ENCODE measurements around the gene SLC25A28. TPM values are rescaled to one million over a fixed set of nuclear protein-coding genes. Genes with fewer than 3 reads are reported as not detected.

Gene SLC25A28
- total and polyA plus RNA-seq, 2 donors (not counting 1 experiment from before 2014, with no cell fraction given), result 96.4 to 224 TPM

GRCh38 chr10:99633832-99634231 is 13.6 kb upstream of the SLC25A28 start:
- intact Hi-C loops (cut with micrococcal nuclease), result no loop called here
- TF ChIP-seq EZH2 (IDR thresholded peaks at IDR 0.05; ENCODE audit: borderline replicate concordance, insufficient read depth, low read depth, low read length, poor library complexity, severe bottlenecking) (no peak), CTCF (IDR thresholded peaks at IDR 0.05) (no peak)
- H3K27ac ChIP-seq (ENCODE audit: low read length in 2 of 2), result no peak overlapping the region
- no peaks in the 10 kb centered on the region for H3K9me3 ChIP-seq (ENCODE audit: control extremely low read depth in 1 of 3, control insufficient read depth in 2 of 3, insufficient read depth in 1 of 3, low read length in 2 of 3)
- H3K36me3 ChIP-seq (replicated peaks in 1 of 2; ENCODE audit: control extremely low read depth in 1 of 2, control insufficient read depth in 1 of 2, extremely low read depth in 1 of 2, insufficient read depth in 2 of 2, low read length in 1 of 2), result no peaks in the 10 kb centered on the region
- no peaks in the 10 kb centered on the region for H3K4me1 ChIP-seq (ENCODE audit: control insufficient read depth in 2 of 2, insufficient read depth in 2 of 2, low read length in 2 of 2)
- H3K4me2 ChIP-seq (replicated peaks; ENCODE audit: low read depth, low read length, poor library complexity, severe bottlenecking), result no peak overlapping the region
- H4K20me1 ChIP-seq (ENCODE audit: control insufficient read depth, insufficient read depth, low read length, poor library complexity, severe bottlenecking), result no peaks in the 10 kb centered on the region
- no peak overlapping the region for H3K4me3 Mint-ChIP-seq
- POLR2A ChIA-PET, result no interaction called here
- H3K79me2 ChIP-seq (ENCODE audit: control insufficient read depth, insufficient read depth, low read length), result no peaks in the 10 kb centered on the region
- no peak overlapping the region for H3K27ac Mint-ChIP-seq
- H3K4me3 ChIP-seq (ENCODE audit: control extremely low read depth in 1 of 5, extremely low read depth in 1 of 5, insufficient read depth in 1 of 5, low read depth in 2 of 5, low read length in 4 of 5), result no peak overlapping the region
- no peaks in the 10 kb centered on the region for H3K9me3 Mint-ChIP-seq (ENCODE audit: insufficient read depth)
- H3K27me3 ChIP-seq (replicated peaks in 1 of 4; ENCODE audit: control extremely low read depth in 1 of 4, control insufficient read depth in 3 of 4, insufficient read depth in 4 of 4, low read length in 3 of 4), result no peaks in the 10 kb centered on the region
- no peak overlapping the region for H2AFZ ChIP-seq (ENCODE audit: insufficient read depth, low read depth, low read length, poor library complexity, severe bottlenecking)
- H3K4me1 Mint-ChIP-seq, result no peaks in the 10 kb centered on the region
- no peak overlapping the region for H3K9ac ChIP-seq (ENCODE audit: low read length)
- peaks cover 48% of the 10 kb centered on the region for H3K27me3 Mint-ChIP-seq
- CTCF ChIA-PET, result interaction anchor here (0.6 kb wide), 2 partner anchors 18 to 34 kb away, joined by 3 read pairs; no protein-coding TSS in a partner anchor
- DNase-seq (no peak), ATAC-seq (ENCODE audit: low read depth) (no peak)

- Mint-ChIP-seq H3K27me3 (peaks cover 44% of the 10 kb centered on the region), H3K27ac (no peak overlapping the region), H3K4me3 (no peak overlapping the region), H3K9me3 (ENCODE audit: insufficient read depth) (no peaks in the 10 kb centered on the region), H3K4me1 (no peaks in the 10 kb centered on the region)
- no peak for ATAC-seq (ENCODE audit: low read depth)
- no peaks in the 10 kb centered on the region for H4K20me1 ChIP-seq (ENCODE audit: control insufficient read depth, insufficient read depth, low read length, poor library complexity, severe bottlenecking)
- H3K79me2 ChIP-seq (ENCODE audit: control insufficient read depth, insufficient read depth, low read length), result no peaks in the 10 kb centered on the region
- H3K27me3 ChIP-seq (replicated peaks in 1 of 4; ENCODE audit: control extremely low read depth in 1 of 4, control insufficient read depth in 3 of 4, insufficient read depth in 4 of 4, low read length in 3 of 4), result no peaks in the 10 kb centered on the region
- intact Hi-C loops (cut with micrococcal nuclease), result no loop called here
- no peak overlapping the region for H3K4me3 ChIP-seq (ENCODE audit: control extremely low read depth in 1 of 5, extremely low read depth in 1 of 5, insufficient read depth in 1 of 5, low read depth in 2 of 5, low read length in 4 of 5)
- TF ChIP-seq CTCF (IDR thresholded peaks at IDR 0.05), result no peak
- no peak overlapping the region for H3K4me2 ChIP-seq (replicated peaks; ENCODE audit: low read depth, low read length, poor library complexity, severe bottlenecking)
- H3K36me3 ChIP-seq (replicated peaks in 1 of 2; ENCODE audit: control extremely low read depth in 1 of 2, control insufficient read depth in 1 of 2, extremely low read depth in 1 of 2, insufficient read depth in 2 of 2, low read length in 1 of 2), result no peaks in the 10 kb centered on the region
- WGBS (ENCODE audit: insufficient coverage), result no CpG with 5 or more reads among the region's 3 CpGs
- DNase-seq, result no peak
- no peaks in the 10 kb centered on the region for H3K9me3 ChIP-seq (ENCODE audit: control extremely low read depth in 1 of 3, control insufficient read depth in 2 of 3, insufficient read depth in 1 of 3, low read length in 2 of 3)
- no peak overlapping the region for H3K27ac ChIP-seq (ENCODE audit: low read length in 2 of 2)
- H3K9ac ChIP-seq (ENCODE audit: low read length), result no peak overlapping the region
- ChIA-PET CTCF (interaction anchor here (0.8 kb wide), 1 partner anchor 9 kb away, joined by 3 read pairs; no protein-coding TSS in a partner anchor), POLR2A (no interaction called here)
- no peak overlapping the region for H2AFZ ChIP-seq (ENCODE audit: insufficient read depth, low read depth, low read length, poor library complexity, severe bottlenecking)
- H3K4me1 ChIP-seq (ENCODE audit: control insufficient read depth in 2 of 2, insufficient read depth in 2 of 2, low read length in 2 of 2), result no peaks in the 10 kb centered on the region
Measured at GRCh38 chr10:99631496-99631895, 11.3 kb upstream of the SLC25A28 start.
